Esophagus (tissue), 2 donors: ENCODE measurements around the gene ADGRD1. TPM values are rescaled to one million over a fixed set of nuclear protein-coding genes. Genes with fewer than 3 reads are reported as not detected.

ENCODE experiments used
- H3K27ac ChIP-seq, 2 donors: one replicate each; pipeline ENCODE4 v1.5.1; 2013; ENCODE audit warnings: low read depth in 2 of 2, mild to moderate bottlenecking in 2 of 2, inconsistent platforms in 1 of 2, low read length in 1 of 2, moderate library complexity in 1 of 2
- H3K27me3 ChIP-seq, 2 donors: one replicate each; pipeline ENCODE4 v1.6.1; 2013; ENCODE audit warnings: low read length in 2 of 2, control low read depth in 1 of 2, mild to moderate bottlenecking in 1 of 2; ENCODE audit not compliant: insufficient read depth in 2 of 2, control insufficient read depth in 1 of 2
- H3K36me3 ChIP-seq, 2 donors: one replicate each; pipeline ENCODE4 v1.6.1; 2013; ENCODE audit warnings: low read length in 1 of 2; ENCODE audit not compliant: control insufficient read depth in 2 of 2, insufficient read depth in 2 of 2
- H3K4me1 ChIP-seq, 2 donors: one replicate each; pipeline ENCODE4 v1.6.1; 2013; ENCODE audit warnings: low read length in 1 of 2; ENCODE audit not compliant: control insufficient read depth in 2 of 2, insufficient read depth in 2 of 2
- H3K4me3 ChIP-seq, 2 donors: one replicate each; pipeline ENCODE4 v1.5.1; 2013; ENCODE audit warnings: low read length in 2 of 2, mild to moderate bottlenecking in 2 of 2, low read depth in 1 of 2, moderate library complexity in 1 of 2
- H3K9me3 ChIP-seq, 2 donors: one replicate each; pipeline ENCODE4 v1.6.1; 2013; ENCODE audit warnings: mild to moderate bottlenecking in 2 of 2, low read depth in 1 of 2, low read length in 1 of 2, moderate library complexity in 1 of 2; ENCODE audit not compliant: control insufficient read depth in 2 of 2, insufficient read depth in 1 of 2
- WGBS, 2 donors: extraction: QIAGEN DNeasy Blood & Tissue Kit; methylation state at CpG; one replicate each; pipeline ENCODE4 v1.1.7; 2013; 5-methylcytosine and 5-hydroxymethylcytosine counted together
- polyA plus RNA-seq, 2 donors: library from polyadenylated mRNA; stranded (reverse); fragments of 200-250 nt; gene quantifications; one replicate each; pipeline ENCODE4 v1.2.3, GENCODE V29; 2013
- donor health status: healthy with polysubstance abuse.
- donor health status: Bipolar disorder and iron deficiency.

Gene ADGRD1
- polyA plus RNA-seq, 2 donors = 2.1 to 2.9 TPM

- WGBS, 2 donors = 41 to 49% methylated on average over 6 of the region's 6 CpGs
- Histone ChIP-seq H3K9me3 (no peaks in the 10 kb centered on the region), H3K4me3 (no peak overlapping the region), H3K4me1 (peaks cover 0 to 3% of the 10 kb centered on the region in 2 donors), H3K27ac (no peak overlapping the region), H3K36me3 (no peaks in the 10 kb centered on the region), H3K27me3 (no peaks in the 10 kb centered on the region)
Observed at GRCh38 chr12:131048611-131048990, 94.9 kb downstream of the ADGRD1 start.

GRCh38 chr12:131049002-131049401, 95.3 kb downstream of the ADGRD1 start:
- WGBS, 2 donors = 85 to 92% methylated on average over 11 of the region's 11 CpGs

GRCh38 chr12:131049549-131050339, 96.0 kb downstream of the ADGRD1 start:
- WGBS, 2 donors = 80 to 83% methylated on average over 22 of the region's 22 CpGs
- H3K36me3 ChIP-seq = no peaks in the 10 kb centered on the region
- H3K4me1 ChIP-seq = peaks cover 0 to 3% of the 10 kb centered on the region in 2 donors
- no peaks in the 10 kb centered on the region for H3K9me3 ChIP-seq
- no peak overlapping the region for H3K27ac ChIP-seq
- no peaks in the 10 kb centered on the region for H3K27me3 ChIP-seq
- H3K4me3 ChIP-seq = no peak overlapping the region

More at GRCh38 chr12:131049002-131049401, 95.3 kb downstream of the ADGRD1 start:
- Histone ChIP-seq H3K27me3 (no peaks in the 10 kb centered on the region), H3K36me3 (no peaks in the 10 kb centered on the region), H3K27ac (no peak overlapping the region), H3K9me3 (no peaks in the 10 kb centered on the region), H3K4me1 (peaks cover 0 to 3% of the 10 kb centered on the region in 2 donors), H3K4me3 (no peak overlapping the region)

GRCh38 chr12:131050463-131051154, 96.9 kb downstream of the ADGRD1 start:
- Histone ChIP-seq H3K27me3 (no peaks in the 10 kb centered on the region), H3K36me3 (no peaks in the 10 kb centered on the region), H3K4me3 (no peak overlapping the region), H3K27ac (no peak overlapping the region), H3K9me3 (no peaks in the 10 kb centered on the region), H3K4me1 (peaks cover 0 to 3% of the 10 kb centered on the region in 2 donors)
- 90% methylated on average over 26 of the region's 26 CpGs for WGBS, 2 donors

- no peak overlapping the region for H3K27ac ChIP-seq
- WGBS, 2 donors = 82 to 85% methylated on average over 4 of the region's 4 CpGs
- no peaks in the 10 kb centered on the region for H3K9me3 ChIP-seq
- peaks cover 0 to 3% of the 10 kb centered on the region in 2 donors for H3K4me1 ChIP-seq
- H3K27me3 ChIP-seq = no peaks in the 10 kb centered on the region
- H3K36me3 ChIP-seq = no peaks in the 10 kb centered on the region
- H3K4me3 ChIP-seq = no peak overlapping the region
Observed at GRCh38 chr12:131051155-131051473, 97.4 kb downstream of the ADGRD1 start.

GRCh38 chr12:131052063-131052781, 98.5 kb downstream of the ADGRD1 start:
- H3K36me3 ChIP-seq = no peaks in the 10 kb centered on the region
- H3K9me3 ChIP-seq = no peaks in the 10 kb centered on the region
- H3K27me3 ChIP-seq = no peaks in the 10 kb centered on the region
- WGBS, 2 donors = 88 to 89% methylated on average over 15 of the region's 15 CpGs
- no peak overlapping the region for H3K27ac ChIP-seq
- H3K4me1 ChIP-seq = peaks cover 0 to 3% of the 10 kb centered on the region in 2 donors
- H3K4me3 ChIP-seq = no peak overlapping the region

GRCh38 chr12:131052929-131053328, 99.2 kb downstream of the ADGRD1 start:
- no peaks in the 10 kb centered on the region for H3K36me3 ChIP-seq
- no peaks in the 10 kb centered on the region for H3K9me3 ChIP-seq
- peaks cover 0 to 3% of the 10 kb centered on the region in 2 donors for H3K4me1 ChIP-seq
- no peaks in the 10 kb centered on the region for H3K27me3 ChIP-seq
- no peak overlapping the region for H3K27ac ChIP-seq
- 86% methylated on average over 5 of the region's 5 CpGs for WGBS, 2 donors
- H3K4me3 ChIP-seq = no peak overlapping the region

GRCh38 chr12:131053567-131053966, 99.9 kb downstream of the ADGRD1 start:
- no peak overlapping the region for H3K27ac ChIP-seq
- H3K36me3 ChIP-seq = no peaks in the 10 kb centered on the region
- H3K4me1 ChIP-seq = no peaks in the 10 kb centered on the region
- H3K9me3 ChIP-seq = no peaks in the 10 kb centered on the region
- H3K4me3 ChIP-seq = no peak overlapping the region
- no peaks in the 10 kb centered on the region for H3K27me3 ChIP-seq
- 80 to 82% methylated on average over 6 of the region's 6 CpGs for WGBS, 2 donors

GRCh38 chr12:131054345-131055092, 100.8 kb downstream of the ADGRD1 start:
- H3K36me3 ChIP-seq = no peaks in the 10 kb centered on the region
- H3K9me3 ChIP-seq = no peaks in the 10 kb centered on the region
- H3K4me1 ChIP-seq = no peaks in the 10 kb centered on the region
- no peak overlapping the region for H3K27ac ChIP-seq
- no peaks in the 10 kb centered on the region for H3K27me3 ChIP-seq
- 82 to 84% methylated on average over 19 of the region's 19 CpGs for WGBS, 2 donors
- H3K4me3 ChIP-seq = no peak overlapping the region
